DOHH2 (cell line): ENCODE results near the gene TNK1.

Experiments
- H3F3A ChIP-seq: fragments of 200-600 bp; sonication (generic), shearing (Covaris generic); 2 replicates; pipeline ENCODE4 v1.6.0; 2016; ENCODE audit warnings: antibody characterized with exemption, mild to moderate bottlenecking; ENCODE audit not compliant: control insufficient read depth, insufficient read depth
- H3K27ac ChIP-seq: fragments of 200-600 bp; sonication (generic); 2 replicates; pipeline ENCODE4 v1.5.1; 2014; ENCODE audit warnings: low read depth, mild to moderate bottlenecking, low read length, moderate library complexity
- H3K27me3 ChIP-seq: fragments of 200-600 bp; sonication (generic); 2 replicates; pipeline ENCODE4 v1.6.1; 2014; ENCODE audit warnings: mild to moderate bottlenecking, low read length, mixed read lengths; ENCODE audit not compliant: control insufficient read depth
- H3K36me3 ChIP-seq: fragments of 200-600 bp; sonication (generic); 2 replicates; pipeline ENCODE4 v1.6.1; 2014; ENCODE audit warnings: mild to moderate bottlenecking, low read length, moderate library complexity, mixed read lengths; ENCODE audit not compliant: control insufficient read depth
- H3K4me1 ChIP-seq: fragments of 200-600 bp; sonication (generic); 2 replicates; pipeline ENCODE4 v1.6.1; 2014; ENCODE audit warnings: mild to moderate bottlenecking, low read length, mixed read lengths; ENCODE audit not compliant: control insufficient read depth
- H3K4me2 ChIP-seq: fragments of 200-600 bp; sonication (generic); 2 replicates; pipeline ENCODE4 v1.6.0; 2014; ENCODE audit warnings: mild to moderate bottlenecking, low read length, moderate library complexity
- H3K4me3 ChIP-seq: fragments of 200-600 bp; sonication (generic); 2 replicates; pipeline ENCODE4 v1.5.1; 2014; ENCODE audit warnings: mild to moderate bottlenecking, low read length, mixed read lengths
- H3K79me2 ChIP-seq: fragments of 200-600 bp; sonication (generic); 2 replicates; pipeline ENCODE4 v1.6.1; 2014; ENCODE audit warnings: mild to moderate bottlenecking, low read length, mixed read lengths; ENCODE audit not compliant: control insufficient read depth
- H3K9me2 ChIP-seq: fragments of 200-600 bp; sonication (generic); replicated peaks from 2 replicates; pipeline ENCODE4 v1.6.1; 2014; ENCODE audit warnings: mild to moderate bottlenecking, low read length, mixed read lengths; ENCODE audit not compliant: control insufficient read depth
- H3K9me3 ChIP-seq: fragments of 200-600 bp; sonication (generic); 2 replicates; pipeline ENCODE4 v1.6.1; 2014; ENCODE audit warnings: antibody characterized with exemption, low read length, mixed read lengths; ENCODE audit not compliant: control insufficient read depth, insufficient read depth
- H4K20me1 ChIP-seq: fragments of 200-600 bp; sonication (generic); 2 replicates; pipeline ENCODE4 v1.6.0; 2014; ENCODE audit warnings: low read depth, mild to moderate bottlenecking, antibody characterized with exemption, low read length, moderate library complexity; ENCODE audit not compliant: control insufficient read depth, insufficient read depth
- EZH2phosphoT487 ChIP-seq: fragments of 200-600 bp; sonication (generic); IDR thresholded peaks from 2 replicates; pipeline ENCODE4 v1.6.1; 2017; ENCODE audit warnings: borderline replicate concordance, mild to moderate bottlenecking, antibody characterized with exemption, low read length, moderate library complexity, mixed read lengths
- TF ChIP-seq, protein P1 (sequence below): fragments of 200-600 bp; sonication (generic); IDR thresholded peaks from one replicate; pipeline ENCODE4 v1.5.1; 2014; ENCODE audit warnings: antibody characterized with exemption, mild to moderate bottlenecking, low read depth, low read length; ENCODE audit not compliant: poor library complexity, severe bottlenecking

Gene TNK1

DNA sequence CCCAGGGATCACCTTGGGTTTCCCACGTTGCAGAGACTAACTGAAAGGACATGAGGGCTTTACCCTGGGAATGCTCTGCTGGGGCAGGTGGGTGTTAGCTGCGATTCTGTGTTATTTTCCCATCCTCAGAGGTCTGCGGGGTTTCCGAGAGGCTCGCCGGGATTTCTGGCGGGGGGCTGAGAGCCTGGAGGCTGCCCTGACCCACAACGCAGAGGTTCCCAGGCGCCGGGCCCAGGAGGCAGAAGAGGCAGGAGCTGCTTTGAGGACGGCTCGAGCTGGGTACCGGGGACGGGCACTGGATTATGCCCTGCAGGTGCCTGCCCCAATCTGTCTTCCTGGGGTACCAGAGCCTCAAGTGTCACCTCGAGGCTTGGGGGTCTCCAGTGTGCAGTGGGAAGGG is 37.6 kb upstream of the TNK1 start:
- Histone ChIP-seq H3K9me2 (no peaks in the 10 kb centered on the region), H3K79me2 (peaks cover 9% of the 10 kb centered on the region), H3K4me1 (peaks cover 6% of the 10 kb centered on the region), H3K27me3 (no peaks in the 10 kb centered on the region), H3K36me3 (peaks cover 62% of the 10 kb centered on the region), H4K20me1 (no peaks in the 10 kb centered on the region; the same call in 1 of the 2 replicates), H3K9me3 (no peaks in the 10 kb centered on the region), H3F3A (0 out of 2 replicates have a peak, but pooled peaks cover 4% of the 10 kb centered on the region), H3K4me3 (no peak overlapping the region), H3K4me2 (no peak overlapping the region), H3K27ac (no peak overlapping the region)
- TF ChIP-seq EZH2phosphoT487, result no peak
- TF ChIP-seq, protein P1, sequence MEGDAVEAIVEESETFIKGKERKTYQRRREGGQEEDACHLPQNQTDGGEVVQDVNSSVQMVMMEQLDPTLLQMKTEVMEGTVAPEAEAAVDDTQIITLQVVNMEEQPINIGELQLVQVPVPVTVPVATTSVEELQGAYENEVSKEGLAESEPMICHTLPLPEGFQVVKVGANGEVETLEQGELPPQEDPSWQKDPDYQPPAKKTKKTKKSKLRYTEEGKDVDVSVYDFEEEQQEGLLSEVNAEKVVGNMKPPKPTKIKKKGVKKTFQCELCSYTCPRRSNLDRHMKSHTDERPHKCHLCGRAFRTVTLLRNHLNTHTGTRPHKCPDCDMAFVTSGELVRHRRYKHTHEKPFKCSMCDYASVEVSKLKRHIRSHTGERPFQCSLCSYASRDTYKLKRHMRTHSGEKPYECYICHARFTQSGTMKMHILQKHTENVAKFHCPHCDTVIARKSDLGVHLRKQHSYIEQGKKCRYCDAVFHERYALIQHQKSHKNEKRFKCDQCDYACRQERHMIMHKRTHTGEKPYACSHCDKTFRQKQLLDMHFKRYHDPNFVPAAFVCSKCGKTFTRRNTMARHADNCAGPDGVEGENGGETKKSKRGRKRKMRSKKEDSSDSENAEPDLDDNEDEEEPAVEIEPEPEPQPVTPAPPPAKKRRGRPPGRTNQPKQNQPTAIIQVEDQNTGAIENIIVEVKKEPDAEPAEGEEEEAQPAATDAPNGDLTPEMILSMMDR, result no peak

DNA sequence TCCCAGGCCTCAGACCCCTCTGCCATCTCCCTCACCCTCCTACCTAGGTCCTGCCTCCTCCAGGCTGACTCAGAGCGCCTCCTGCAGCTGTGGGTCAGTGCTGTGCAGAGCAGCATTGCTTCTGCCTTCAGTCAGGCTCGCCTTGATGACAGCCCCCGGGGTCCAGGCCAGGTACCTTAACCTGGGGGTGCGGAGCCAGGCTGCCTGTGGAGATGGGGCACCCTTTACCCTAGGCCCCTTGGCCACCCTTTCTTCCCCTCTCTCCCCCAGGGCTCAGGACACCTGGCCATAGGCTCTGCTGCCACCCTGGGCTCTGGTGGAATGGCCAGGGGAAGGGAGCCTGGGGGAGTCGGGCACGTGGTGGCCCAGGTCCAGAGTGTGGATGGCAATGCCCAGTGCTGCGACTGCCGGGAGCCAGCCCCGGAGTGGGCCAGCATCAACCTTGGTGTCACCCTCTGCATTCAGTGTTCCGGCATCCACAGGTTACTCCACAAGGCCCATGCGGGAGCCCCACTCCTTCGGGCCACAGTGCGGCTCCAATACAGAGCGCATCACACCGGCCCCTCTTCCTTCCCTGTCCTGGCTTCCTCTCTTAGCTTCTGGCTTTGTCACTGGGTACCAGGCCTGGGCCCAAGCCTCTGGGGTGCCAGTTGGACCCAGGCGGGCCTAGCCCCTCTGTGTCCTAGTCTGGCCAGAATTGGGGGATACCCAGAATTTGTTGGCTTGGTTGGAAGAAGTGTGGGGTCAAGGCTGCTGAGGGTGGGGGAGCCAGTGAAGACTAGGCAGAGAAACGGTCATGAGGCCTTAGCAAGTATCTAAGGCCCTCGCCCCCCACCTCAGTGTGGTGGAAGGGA is 33.9 kb upstream of the TNK1 start:
- no peak overlapping the region for H3K4me3 ChIP-seq

DNA sequence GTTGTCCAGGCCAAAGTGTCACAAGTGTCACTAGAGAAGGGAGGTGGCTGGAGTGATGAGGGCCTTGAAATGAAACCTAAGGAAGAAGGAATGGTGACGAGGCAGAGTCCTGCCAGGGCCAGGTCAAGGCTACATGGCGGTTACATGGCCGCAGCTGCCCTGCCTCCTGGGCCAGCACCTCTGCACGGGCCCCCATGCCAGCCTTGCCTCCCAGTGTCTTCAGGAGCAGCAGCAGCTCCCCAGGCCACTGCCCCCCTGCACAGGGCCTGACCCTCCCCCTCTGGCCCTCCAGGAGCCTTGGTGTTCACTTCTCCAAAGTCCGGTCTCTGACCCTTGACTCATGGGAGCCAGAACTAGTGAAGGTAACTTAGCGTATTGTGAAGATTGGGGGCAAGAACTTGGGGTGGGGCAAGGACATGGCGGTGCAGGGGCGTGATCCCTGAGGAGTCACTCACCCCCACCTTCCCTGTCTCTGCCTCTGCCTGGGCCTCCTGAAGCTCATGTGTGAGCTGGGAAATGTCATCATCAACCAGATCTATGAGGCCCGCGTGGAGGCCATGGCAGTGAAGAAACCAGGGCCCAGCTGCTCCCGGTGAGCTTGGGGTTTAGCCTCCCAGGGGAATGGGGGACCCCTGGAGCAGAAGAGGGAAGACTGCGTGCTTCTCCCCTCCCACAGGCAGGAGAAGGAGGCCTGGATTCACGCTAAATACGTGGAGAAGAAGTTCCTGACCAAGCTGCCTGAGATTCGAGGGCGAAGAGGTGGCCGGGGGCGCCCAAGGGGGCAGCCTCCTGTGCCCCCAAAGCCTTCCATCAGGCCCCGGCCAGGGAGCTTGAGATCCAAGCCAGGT is 33.0 kb upstream of the TNK1 start:
- Histone ChIP-seq H3K9me2 (no peaks in the 10 kb centered on the region), H3K79me2 (no peaks in the 10 kb centered on the region)
- no peak for TF ChIP-seq EZH2phosphoT487
- TF ChIP-seq, protein P1, result no peak

More for the DNA sequence above, 33.9 kb upstream of the TNK1 start:
- Histone ChIP-seq H3K4me1 (peaks cover 9% of the 10 kb centered on the region), H3K27me3 (no peaks in the 10 kb centered on the region), H3K9me2 (no peaks in the 10 kb centered on the region), H3K27ac (no peak overlapping the region), H3K36me3 (peaks cover 51% of the 10 kb centered on the region), H3F3A (peaks cover 4% of the 10 kb centered on the region; the same call in 1 of the 2 replicates), H3K79me2 (no peaks in the 10 kb centered on the region), H3K9me3 (no peaks in the 10 kb centered on the region), H4K20me1 (no peaks in the 10 kb centered on the region; the same call in 1 of the 2 replicates), H3K4me2 (no peak overlapping the region)
- TF ChIP-seq EZH2phosphoT487, result no peak
- TF ChIP-seq, protein P1, result no peak

More for the DNA sequence above, 33.0 kb upstream of the TNK1 start:
- Histone ChIP-seq H3K27me3 (no peaks in the 10 kb centered on the region), H4K20me1 (no peaks in the 10 kb centered on the region; the same call in 1 of the 2 replicates), H3K27ac (no peak overlapping the region), H3K4me1 (peaks cover 17% of the 10 kb centered on the region), H3K36me3 (peaks cover 47% of the 10 kb centered on the region), H3K9me3 (no peaks in the 10 kb centered on the region), H3K4me2 (no peak overlapping the region), H3F3A (peaks cover 4% of the 10 kb centered on the region; the same call in 1 of the 2 replicates), H3K4me3 (no peak overlapping the region)
